Colonic mucosa (tissue), 4 donors: ENCODE measurements around the gene RANBP6. TPM values are rescaled to one million over a fixed set of nuclear protein-coding genes. Genes with fewer than 3 reads are reported as not detected.

Experiments
- DNase-seq: peaks from one replicate; pipeline ENCODE4 v3.0.0-alpha.2; 2020
- H3K27ac ChIP-seq: fragments of 200-600 bp; one replicate; pipeline ENCODE4 v1.8.0; 2021
- H3K27me3 ChIP-seq: fragments of 200-600 bp; one replicate; pipeline ENCODE4 v1.8.0; 2021
- H3K36me3 ChIP-seq: fragments of 200-600 bp; one replicate; pipeline ENCODE4 v1.8.0; 2021
- H3K4me1 ChIP-seq: fragments of 200-600 bp; one replicate; pipeline ENCODE4 v1.8.0; 2021; ENCODE audit warnings: mild to moderate bottlenecking
- H3K4me3 ChIP-seq: fragments of 200-600 bp; one replicate; pipeline ENCODE4 v1.8.0; 2021
- H3K9ac ChIP-seq, 2 donors: one replicate each; pipeline ENCODE4 v1.7.0; 2013; ENCODE audit warnings: control low read depth in 2 of 2, low read depth in 2 of 2, low read length in 2 of 2
- H3K9me3 ChIP-seq: fragments of 200-600 bp; one replicate; pipeline ENCODE4 v1.8.0; 2021
- CTCF ChIP-seq: fragments of 200-600 bp; IDR thresholded peaks from one replicate; pipeline ENCODE4 v1.8.0; 2022; ENCODE audit warnings: antibody characterized with exemption, mild to moderate bottlenecking
- intact Hi-C: fragments of 100-400 bp; cut with DNase I; formaldehyde crosslinking; loops from one replicate; pipeline ENCODE4 v1.14.1; 2022
- total RNA-seq, 2 donors: library from RNA; stranded (reverse); fragmentation: NEBNext Ultra II Directional in 1 of 2; extraction: Animal tissue kit (Norgen Biotek cat#: 25700) in 1 of 2; gene quantifications; one replicate each; pipeline ENCODE4 v1.2.1, GENCODE V29; 2021
- donor health status: healthy.
- donor health status: DM: no; HTN: no; CAD: no.
- donor health status: DM: no; HTN: no; CAD: no.

The RANBP6 gene
- total RNA-seq, 2 donors from 2014 or later, result 6.7 to 9.9 TPM

GRCh38 chr9:6007058-6007769 lies 8.2 kb downstream of the RANBP6 start:
- peak; percentile 97 for DNase-seq
- intact Hi-C loops, result no loop called here
- H3K9ac ChIP-seq, result peak overlapping the region; percentile 90 to 92
- no peak for TF ChIP-seq CTCF
- H3K27ac ChIP-seq, result peak overlapping the region; percentile 88
- H3K36me3 ChIP-seq, result no peaks in the 10 kb centered on the region
- H3K4me1 ChIP-seq, result peaks cover 6% of the 10 kb centered on the region
- H3K27me3 ChIP-seq, result no peaks in the 10 kb centered on the region
- H3K4me3 ChIP-seq, result peak overlapping the region; percentile 72
- H3K9me3 ChIP-seq, result no peaks in the 10 kb centered on the region

GRCh38 chr9:6006749-6007057 lies 8.7 kb downstream of the RANBP6 start:
- intact Hi-C loops, result no loop called here
- Histone ChIP-seq H3K9me3 (no peaks in the 10 kb centered on the region), H3K9ac (peak overlapping the region; percentile 90 to 92), H3K4me3 (peak overlapping the region; percentile 72), H3K36me3 (no peaks in the 10 kb centered on the region), H3K27ac (peak overlapping the region; percentile 88), H3K27me3 (no peaks in the 10 kb centered on the region), H3K4me1 (peaks cover 6% of the 10 kb centered on the region)
- no peak for TF ChIP-seq CTCF
- DNase-seq, result no peak

- H3K27me3 ChIP-seq, result no peaks in the 10 kb centered on the region
- no peak for DNase-seq
- intact Hi-C loops, result no loop called here
- TF ChIP-seq CTCF, result no peak
- H3K27ac ChIP-seq, result no peak overlapping the region
- H3K4me1 ChIP-seq, result no peaks in the 10 kb centered on the region
- no peak overlapping the region for H3K9ac ChIP-seq
- no peaks in the 10 kb centered on the region for H3K36me3 ChIP-seq
- H3K4me3 ChIP-seq, result no peak overlapping the region
- H3K9me3 ChIP-seq, result no peaks in the 10 kb centered on the region
Measured at GRCh38 chr9:6000955-6001354, 14.5 kb downstream of the RANBP6 start.

GRCh38 chr9:5999443-6000101 lies 15.9 kb downstream of the RANBP6 start:
- Histone ChIP-seq H3K4me1 (no peaks in the 10 kb centered on the region), H3K4me3 (no peak overlapping the region), H3K27me3 (no peaks in the 10 kb centered on the region), H3K36me3 (no peaks in the 10 kb centered on the region), H3K9me3 (no peaks in the 10 kb centered on the region), H3K27ac (no peak overlapping the region), H3K9ac (no peak overlapping the region)
- DNase-seq, result no peak
- intact Hi-C loops, result no loop called here
- no peak for TF ChIP-seq CTCF

GRCh38 chr9:5994493-5994892 lies 20.9 kb downstream of the RANBP6 start:
- Histone ChIP-seq H3K27ac (no peak overlapping the region), H3K9ac (no peak overlapping the region), H3K27me3 (no peaks in the 10 kb centered on the region), H3K9me3 (no peaks in the 10 kb centered on the region), H3K4me3 (no peak overlapping the region), H3K36me3 (no peaks in the 10 kb centered on the region), H3K4me1 (no peaks in the 10 kb centered on the region)
- intact Hi-C loops, result no loop called here
- TF ChIP-seq CTCF, result no peak
- DNase-seq, result no peak
